AG09309 (cell line): Measurements from ENCODE around the gene AUTS2.

ENCODE experiments used
- DNase-seq: peaks from one replicate; pipeline ENCODE4 v3.0.0-alpha.2; 2010; ENCODE audit warnings: low read depth
- H3K4me3 ChIP-seq: 2 replicates; pipeline ENCODE4 v1.5.1; 2011; ENCODE audit warnings: mild to moderate bottlenecking, low read depth, low read length, moderate library complexity; ENCODE audit not compliant: control insufficient read depth
- TF ChIP-seq, protein P1 (sequence below): IDR thresholded peaks from 2 replicates; pipeline ENCODE4 v1.5.1; 2011; ENCODE audit warnings: mild to moderate bottlenecking, low read depth, low read length, inconsistent platforms; ENCODE audit not compliant: insufficient read depth, control insufficient read depth; ENCODE audit errors: missing control alignments

The AUTS2 gene

GRCh38 chr7:69605070-69605469, 6.8 kb downstream of the AUTS2 start:
- no peak overlapping the region for H3K4me3 ChIP-seq
- TF ChIP-seq, protein P1, sequence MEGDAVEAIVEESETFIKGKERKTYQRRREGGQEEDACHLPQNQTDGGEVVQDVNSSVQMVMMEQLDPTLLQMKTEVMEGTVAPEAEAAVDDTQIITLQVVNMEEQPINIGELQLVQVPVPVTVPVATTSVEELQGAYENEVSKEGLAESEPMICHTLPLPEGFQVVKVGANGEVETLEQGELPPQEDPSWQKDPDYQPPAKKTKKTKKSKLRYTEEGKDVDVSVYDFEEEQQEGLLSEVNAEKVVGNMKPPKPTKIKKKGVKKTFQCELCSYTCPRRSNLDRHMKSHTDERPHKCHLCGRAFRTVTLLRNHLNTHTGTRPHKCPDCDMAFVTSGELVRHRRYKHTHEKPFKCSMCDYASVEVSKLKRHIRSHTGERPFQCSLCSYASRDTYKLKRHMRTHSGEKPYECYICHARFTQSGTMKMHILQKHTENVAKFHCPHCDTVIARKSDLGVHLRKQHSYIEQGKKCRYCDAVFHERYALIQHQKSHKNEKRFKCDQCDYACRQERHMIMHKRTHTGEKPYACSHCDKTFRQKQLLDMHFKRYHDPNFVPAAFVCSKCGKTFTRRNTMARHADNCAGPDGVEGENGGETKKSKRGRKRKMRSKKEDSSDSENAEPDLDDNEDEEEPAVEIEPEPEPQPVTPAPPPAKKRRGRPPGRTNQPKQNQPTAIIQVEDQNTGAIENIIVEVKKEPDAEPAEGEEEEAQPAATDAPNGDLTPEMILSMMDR, result no peak
- DNase-seq, result no peak

GRCh38 chr7:69605546-69605945, 7.3 kb downstream of the AUTS2 start:
- H3K4me3 ChIP-seq, result no peak overlapping the region
- TF ChIP-seq, protein P1, result no peak
- no peak for DNase-seq

GRCh38 chr7:69608049-69608448, 9.8 kb downstream of the AUTS2 start:
- no peak for DNase-seq
- TF ChIP-seq, protein P1, result no peak
- H3K4me3 ChIP-seq, result no peak overlapping the region

DNA sequence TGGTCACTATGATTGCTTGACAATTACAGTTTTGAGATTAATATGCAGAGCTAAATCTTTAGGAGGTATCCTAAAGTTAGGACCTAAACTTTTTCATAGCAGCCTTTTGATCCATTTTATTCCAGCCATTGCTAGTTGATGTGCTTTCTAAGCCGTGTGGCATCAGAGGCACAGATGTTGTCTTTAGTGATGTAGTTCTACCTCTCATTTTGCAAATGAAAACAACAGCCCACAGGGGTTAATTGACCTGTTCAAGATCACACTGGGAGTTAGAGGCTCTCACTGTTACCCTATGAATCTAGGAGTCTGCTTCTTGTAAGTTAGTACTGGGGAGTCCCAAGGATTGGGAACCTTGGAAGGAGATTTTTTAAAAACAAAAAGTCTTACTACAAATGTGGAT, 10.6 kb downstream of the AUTS2 start:
- TF ChIP-seq, protein P1, result no peak
- H3K4me3 ChIP-seq, result no peak overlapping the region
- DNase-seq, result no peak

DNA sequence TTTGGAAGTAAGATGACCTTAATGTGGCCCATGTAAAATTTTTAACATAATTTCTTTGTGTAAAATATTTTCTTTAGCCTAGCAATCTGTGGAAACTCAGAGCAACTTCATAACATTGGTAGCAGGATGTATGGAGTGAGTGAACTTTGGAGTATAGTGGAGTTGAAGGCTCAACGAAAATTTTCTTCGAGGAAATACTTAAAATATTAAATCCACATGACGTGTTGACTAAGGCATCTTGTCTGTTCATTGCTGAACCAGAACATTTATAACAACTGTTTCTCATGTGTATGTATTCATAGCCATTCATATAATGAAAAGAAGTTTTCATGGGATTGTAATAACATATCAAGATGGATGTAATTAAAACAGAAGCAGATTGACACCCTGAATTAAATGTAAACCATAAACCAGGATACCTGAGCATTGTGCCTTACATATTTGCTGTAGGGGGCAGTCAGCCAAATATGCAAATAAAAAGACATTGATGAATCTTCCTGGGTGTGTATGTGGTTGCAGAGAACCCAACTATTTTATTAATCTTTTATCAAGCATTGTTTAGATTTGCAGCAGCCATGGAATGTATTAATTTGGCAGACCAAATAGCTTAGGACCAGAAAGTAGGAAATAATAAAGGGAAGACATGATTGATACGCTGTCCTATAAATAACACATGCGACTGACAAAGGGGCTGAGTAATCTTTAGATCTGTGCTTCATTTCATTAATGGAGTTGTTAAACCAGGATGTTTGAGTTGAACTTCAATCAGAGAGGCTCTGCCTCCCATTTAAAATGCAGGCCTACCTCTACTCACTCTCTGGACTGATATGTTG, 11.5 kb downstream of the AUTS2 start:
- DNase-seq, result no peak
- TF ChIP-seq, protein P1, result no peak
- H3K4me3 ChIP-seq, result no peak overlapping the region

DNA sequence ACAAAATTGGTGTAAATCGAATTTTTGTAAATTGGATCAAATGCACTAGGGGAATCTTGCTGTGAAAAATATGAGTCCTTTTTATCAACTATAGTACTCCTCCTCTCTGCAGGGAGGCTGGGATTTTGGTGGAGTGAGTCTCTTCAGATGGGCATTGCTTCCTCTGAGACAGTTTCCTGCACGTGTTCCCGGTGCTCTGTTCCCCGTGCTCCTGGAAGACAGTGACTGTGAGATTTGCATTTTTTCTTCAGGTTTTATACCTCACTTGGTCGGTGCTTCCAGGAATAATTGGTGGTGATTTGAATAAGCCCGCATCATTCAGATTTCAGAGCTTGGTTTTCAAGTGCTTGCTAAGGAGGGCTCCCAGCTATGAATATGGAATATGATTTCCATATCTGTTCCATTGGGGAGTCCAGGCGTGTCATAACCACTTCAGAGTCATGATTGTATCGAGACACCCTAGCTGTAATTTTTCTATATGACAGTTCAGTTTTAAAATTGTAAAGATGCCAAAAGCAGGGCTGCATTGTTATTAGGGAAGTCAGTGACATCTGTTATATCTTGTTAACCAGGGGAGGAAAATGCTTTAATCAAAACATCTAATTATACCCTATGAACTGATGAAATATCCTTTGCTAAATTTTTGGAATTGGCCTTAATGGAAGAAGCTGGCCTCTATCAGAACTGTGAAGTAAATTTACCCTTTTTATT, 12.3 kb downstream of the AUTS2 start:
- no peak for DNase-seq
- no peak overlapping the region for H3K4me3 ChIP-seq
- TF ChIP-seq, protein P1, result no peak

DNA sequence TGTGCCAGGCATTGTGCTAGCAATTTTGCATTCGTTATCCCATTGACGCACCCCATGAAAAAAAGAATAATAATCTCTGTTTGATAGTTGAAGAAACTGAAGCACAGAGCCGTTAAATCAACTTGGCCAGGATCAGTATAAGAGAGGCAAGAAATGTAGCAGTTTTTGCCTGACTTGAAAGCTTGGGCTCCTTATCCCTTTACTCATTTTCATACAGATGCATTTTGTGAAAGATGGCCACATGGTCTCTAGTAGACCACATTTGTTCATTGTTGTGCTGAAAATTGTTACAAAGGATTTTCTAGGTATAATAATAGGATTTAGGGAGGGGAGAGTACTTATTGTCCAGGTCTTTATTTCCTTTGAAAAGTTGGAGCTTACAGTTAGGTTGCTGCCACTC, 14.7 kb downstream of the AUTS2 start:
- DNase-seq, result no peak
- H3K4me3 ChIP-seq, result no peak overlapping the region
- TF ChIP-seq, protein P1, result no peak
